GM12878 (cell line): ENCODE data around the gene TMEM179B. TPM values are rescaled to one million over a fixed set of nuclear protein-coding genes. Genes with fewer than 3 reads are reported as not detected.

Experiments used
- EGR1 ChIP-seq, 2 experiments: IDR thresholded peaks; 1 replicate in 1 of 2; 2 replicates in 1 of 2; pipeline ENCODE4 v1.6.1; 2011 to 2012; ENCODE audit warnings: low read depth in 2 of 2, low read length in 2 of 2, borderline replicate concordance in 1 of 2, mild to moderate bottlenecking in 1 of 2, moderate library complexity in 1 of 2
- ESRRA ChIP-seq: IDR thresholded peaks from 2 replicates; pipeline ENCODE4 v1.6.1; 2012; ENCODE audit warnings: mild to moderate bottlenecking, low read length, improper control_type of control experiment
- GATAD2B ChIP-seq: fragments of 450-650 bp; conservative IDR thresholded peaks from 2 replicates; pipeline ENCODE4 v1.6.1; 2017; ENCODE audit warnings: low read depth, mild to moderate bottlenecking, moderate library complexity
- HCFC1 ChIP-seq: fragments of 150-350 bp; IDR thresholded peaks from 2 replicates; pipeline ENCODE4 v1.6.1; 2014; ENCODE audit warnings: low read length
- IRF4 ChIP-seq: IDR thresholded peaks from 2 replicates; pipeline ENCODE4 v1.6.1; 2011; ENCODE audit warnings: low read depth, low read length
- JUNB ChIP-seq: IDR thresholded peaks from 2 replicates; pipeline ENCODE4 v1.6.1; 2016; ENCODE audit warnings: antibody characterized with exemption, mild to moderate bottlenecking
- JUND ChIP-seq: IDR thresholded peaks from 2 replicates; pipeline ENCODE4 v1.6.1; 2012; ENCODE audit warnings: low read depth, mild to moderate bottlenecking, low read length, improper control_type of control experiment, moderate library complexity
- MXI1 ChIP-seq: fragments of 150-350 bp; IDR thresholded peaks from 2 replicates; pipeline ENCODE4 v1.6.1; 2011; ENCODE audit warnings: low read depth, mild to moderate bottlenecking, inconsistent platforms, low read length, improper control_type of control experiment
- NFXL1 ChIP-seq: fragments of 450-650 bp; IDR thresholded peaks from 2 replicates; pipeline ENCODE4 v1.6.1; 2017; ENCODE audit warnings: antibody characterized with exemption, mild to moderate bottlenecking, borderline replicate concordance
- RB1 ChIP-seq: fragments of 450-650 bp; formaldehyde crosslinking; IDR thresholded peaks from 2 replicates; pipeline ENCODE4 v1.6.1; 2017; ENCODE audit warnings: mild to moderate bottlenecking, borderline replicate concordance
- TAF1 ChIP-seq: IDR thresholded peaks from 2 replicates; pipeline ENCODE4 v1.6.1; 2011; ENCODE audit warnings: mild to moderate bottlenecking, low read depth, low read length, borderline replicate concordance
- TCF12 ChIP-seq: IDR thresholded peaks from 2 replicates; pipeline ENCODE4 v1.6.1; 2011; ENCODE audit warnings: low read depth, mild to moderate bottlenecking, low read length
- WRNIP1 ChIP-seq: IDR thresholded peaks from 2 replicates; pipeline ENCODE4 v1.6.1; 2011; ENCODE audit warnings: low read depth, low read length, improper control_type of control experiment, borderline replicate concordance
- ZBTB40 ChIP-seq: fragments of 450-650 bp; IDR thresholded peaks from 2 replicates; pipeline ENCODE4 v1.6.1; 2016; ENCODE audit warnings: mild to moderate bottlenecking, moderate library complexity, borderline replicate concordance
- ZSCAN29 ChIP-seq: fragments of 450-650 bp; IDR thresholded peaks from 2 replicates; pipeline ENCODE4 v1.6.1; 2017; ENCODE audit warnings: mild to moderate bottlenecking, moderate library complexity
- polyA plus RNA-seq, 11 experiments: library from polyadenylated mRNA; depleted of rRNA in 4 of 11; unstranded in 6 of 11; stranded (reverse) in 5 of 11; fragments of >200 nt; fragmentation: Nextera tagmentation in 4 of 11; fragmentation: Illumina TruSeq in 1 of 11; extraction: Ambion mirVana in 4 of 11; extraction: Trizol in 1 of 11; gene quantifications; 1 replicate in 1 of 11; 2 replicates in 10 of 11; pipeline versions ENCODE4 v1.2.1 to v1.2.3, GENCODE V29; 2011 to 2016; ENCODE audit warnings: inconsistent platforms in 2 of 11, missing spikeins in 2 of 11, low read depth in 1 of 11
- total RNA-seq, 4 experiments: library from RNA; depleted of rRNA in 3 of 4; stranded (reverse); fragments of >200 nt in 3 of 4; fragmentation: Illumina TruSeq in 1 of 4; extraction: Trizol in 1 of 4; gene quantifications; 2 replicates each; pipeline versions ENCODE4 v1.2.1 to v1.2.3, GENCODE V29; 2013 to 2021
- TF ChIP-seq, protein P1 (sequence below): fragments of 450-650 bp; IDR thresholded peaks from 2 replicates; pipeline ENCODE4 v1.6.1; 2016; ENCODE audit warnings: mild to moderate bottlenecking
- TF ChIP-seq, protein P2 (sequence below): IDR thresholded peaks from 2 replicates; pipeline ENCODE4 v1.6.1; 2011; ENCODE audit warnings: borderline replicate concordance, low read depth, mild to moderate bottlenecking, moderate library complexity, low read length; ENCODE audit not compliant: insufficient read depth, poor library complexity, severe bottlenecking
- TF ChIP-seq, protein P3 (sequence below), 3 experiments: IDR thresholded peaks in 2 of 3; conservative IDR thresholded peaks in 1 of 3; 2 replicates each; pipeline ENCODE4 v1.5.1; 2011; ENCODE audit warnings: low read depth in 3 of 3, low read length in 3 of 3, mild to moderate bottlenecking in 3 of 3, control low read depth in 2 of 3, moderate library complexity in 2 of 3, inconsistent platforms in 1 of 3, mixed read lengths in 1 of 3; ENCODE audit not compliant: control insufficient read depth in 2 of 3, insufficient read depth in 1 of 3; ENCODE audit errors: extremely low read depth in 1 of 3

TMEM179B gene
- total and polyA plus RNA-seq, 10 of the 15 experiments (the other 5 are each of a cell fraction or from before 2014, with no cell fraction given), result 21.7 to 82.4 (median 42.0) TPM

DNA sequence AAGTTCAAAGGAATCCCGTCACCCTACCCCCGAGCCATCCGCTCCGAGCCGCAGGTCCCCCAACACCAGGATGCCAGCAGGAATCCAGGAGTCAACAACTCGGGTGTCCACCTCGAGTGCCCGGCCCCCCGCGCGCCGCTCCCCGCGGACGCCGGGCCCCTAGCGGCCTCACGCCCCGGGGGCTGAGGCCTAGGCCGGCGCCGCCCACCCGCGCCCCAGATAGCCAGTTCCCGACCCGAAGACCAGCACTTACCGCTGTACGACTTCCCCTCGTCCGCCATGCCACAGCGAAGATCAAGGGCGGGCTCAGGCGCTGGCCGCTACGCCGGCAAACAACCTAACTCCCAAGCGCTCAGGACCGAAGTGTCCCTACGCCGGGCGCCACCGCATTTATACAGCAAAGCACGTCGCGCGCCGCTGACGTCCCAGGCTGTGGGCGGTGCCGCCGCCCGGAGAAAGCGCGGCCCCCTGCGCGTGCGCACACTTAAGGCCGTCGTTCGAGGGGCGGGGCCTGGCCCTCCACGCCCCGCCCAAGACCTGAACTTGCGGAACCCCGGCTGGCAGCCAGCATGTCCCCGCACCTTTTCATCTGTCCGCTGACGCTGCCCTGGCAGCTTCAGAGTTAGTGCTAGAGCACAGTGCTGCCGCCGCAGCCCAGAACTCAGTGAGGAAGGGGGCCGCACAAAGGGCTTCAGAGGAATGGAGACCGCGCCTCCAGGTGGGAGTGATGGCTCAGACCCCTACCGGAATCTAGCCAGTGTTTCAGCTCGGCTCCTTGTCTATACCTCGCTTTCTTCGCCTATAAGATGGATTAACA is 18.1 kb downstream of the TMEM179B start, which contains the start of gene NXF1 (continued):
- TF ChIP-seq, protein P1, sequence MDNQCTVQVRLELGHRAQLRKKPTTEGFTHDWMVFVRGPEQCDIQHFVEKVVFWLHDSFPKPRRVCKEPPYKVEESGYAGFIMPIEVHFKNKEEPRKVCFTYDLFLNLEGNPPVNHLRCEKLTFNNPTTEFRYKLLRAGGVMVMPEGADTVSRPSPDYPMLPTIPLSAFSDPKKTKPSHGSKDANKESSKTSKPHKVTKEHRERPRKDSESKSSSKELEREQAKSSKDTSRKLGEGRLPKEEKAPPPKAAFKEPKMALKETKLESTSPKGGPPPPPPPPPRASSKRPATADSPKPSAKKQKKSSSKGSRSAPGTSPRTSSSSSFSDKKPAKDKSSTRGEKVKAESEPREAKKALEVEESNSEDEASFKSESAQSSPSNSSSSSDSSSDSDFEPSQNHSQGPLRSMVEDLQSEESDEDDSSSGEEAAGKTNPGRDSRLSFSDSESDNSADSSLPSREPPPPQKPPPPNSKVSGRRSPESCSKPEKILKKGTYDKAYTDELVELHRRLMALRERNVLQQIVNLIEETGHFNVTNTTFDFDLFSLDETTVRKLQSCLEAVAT, result 0 out of 2 replicates have a peak, but pooled peaks have one; percentile 15
- no peak for TF ChIP-seq ESRRA
- no peak for TF ChIP-seq WRNIP1
- TF ChIP-seq ZBTB40, result no peak
- no peak for TF ChIP-seq IRF4
- peak; percentile 99 for TF ChIP-seq TAF1
- peak; percentile 69 for TF ChIP-seq HCFC1
- TF ChIP-seq EGR1 (IDR thresholded peaks at IDR 0.05; ENCODE audit: borderline replicate concordance in 1 of 2, low read depth in 2 of 2, low read length in 2 of 2), result peak in 1 of 2 experiments; percentile 69; a peak in 1 of 3 replicates
- TF ChIP-seq NFXL1, result no peak
- no peak for TF ChIP-seq JUND
- TF ChIP-seq TCF12, result peak; percentile 91; the same call in 1 of the 2 replicates
- peak; percentile 87; the same call in 1 of the 2 replicates for TF ChIP-seq GATAD2B
- TF ChIP-seq, protein P2, sequence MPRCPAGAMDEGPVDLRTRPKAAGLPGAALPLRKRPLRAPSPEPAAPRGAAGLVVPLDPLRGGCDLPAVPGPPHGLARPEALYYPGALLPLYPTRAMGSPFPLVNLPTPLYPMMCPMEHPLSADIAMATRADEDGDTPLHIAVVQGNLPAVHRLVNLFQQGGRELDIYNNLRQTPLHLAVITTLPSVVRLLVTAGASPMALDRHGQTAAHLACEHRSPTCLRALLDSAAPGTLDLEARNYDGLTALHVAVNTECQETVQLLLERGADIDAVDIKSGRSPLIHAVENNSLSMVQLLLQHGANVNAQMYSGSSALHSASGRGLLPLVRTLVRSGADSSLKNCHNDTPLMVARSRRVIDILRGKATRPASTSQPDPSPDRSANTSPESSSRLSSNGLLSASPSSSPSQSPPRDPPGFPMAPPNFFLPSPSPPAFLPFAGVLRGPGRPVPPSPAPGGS, result peak; percentile 63
- no peak; the same call in 1 of the 2 replicates for TF ChIP-seq MXI1
- TF ChIP-seq, protein P3, sequence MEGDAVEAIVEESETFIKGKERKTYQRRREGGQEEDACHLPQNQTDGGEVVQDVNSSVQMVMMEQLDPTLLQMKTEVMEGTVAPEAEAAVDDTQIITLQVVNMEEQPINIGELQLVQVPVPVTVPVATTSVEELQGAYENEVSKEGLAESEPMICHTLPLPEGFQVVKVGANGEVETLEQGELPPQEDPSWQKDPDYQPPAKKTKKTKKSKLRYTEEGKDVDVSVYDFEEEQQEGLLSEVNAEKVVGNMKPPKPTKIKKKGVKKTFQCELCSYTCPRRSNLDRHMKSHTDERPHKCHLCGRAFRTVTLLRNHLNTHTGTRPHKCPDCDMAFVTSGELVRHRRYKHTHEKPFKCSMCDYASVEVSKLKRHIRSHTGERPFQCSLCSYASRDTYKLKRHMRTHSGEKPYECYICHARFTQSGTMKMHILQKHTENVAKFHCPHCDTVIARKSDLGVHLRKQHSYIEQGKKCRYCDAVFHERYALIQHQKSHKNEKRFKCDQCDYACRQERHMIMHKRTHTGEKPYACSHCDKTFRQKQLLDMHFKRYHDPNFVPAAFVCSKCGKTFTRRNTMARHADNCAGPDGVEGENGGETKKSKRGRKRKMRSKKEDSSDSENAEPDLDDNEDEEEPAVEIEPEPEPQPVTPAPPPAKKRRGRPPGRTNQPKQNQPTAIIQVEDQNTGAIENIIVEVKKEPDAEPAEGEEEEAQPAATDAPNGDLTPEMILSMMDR (IDR thresholded peaks at IDR 0.05 in 2 of 3, conservative IDR thresholded peaks at IDR 0.05 in 1 of 3; ENCODE audit: control insufficient read depth in 2 of 3, extremely low read depth in 1 of 3, insufficient read depth in 1 of 3, low read depth in 3 of 3, low read length in 3 of 3), result peak in 1 of 3 experiments; percentile 26; a peak in 1 of 6 replicates
- no peak for TF ChIP-seq JUNB
- peak; percentile 60; the same call in 1 of the 2 replicates for TF ChIP-seq ZSCAN29
- peak; percentile 92; the same call in 1 of the 2 replicates for TF ChIP-seq RB1
